Keratinocyte (primary cell): ENCODE data around the gene CDYL2. TPM values are rescaled to one million over a fixed set of nuclear protein-coding genes. Genes with fewer than 3 reads are reported as not detected.

Experiments used
- DNase-seq: peaks from one replicate; pipeline ENCODE4 v3.0.0-alpha.2; 2011; ENCODE audit warnings: low read depth, missing footprints, low spot score
- FAIRE-seq: peaks from 2 replicates; lab custom pipeline; 2011; peaks lifted over from hg19 to GRCh38; lab: Jason Lieb, UNC
- H2AFZ ChIP-seq: 2 replicates; pipeline ENCODE4 v1.6.0; 2012; ENCODE audit warnings: low read length, control low read depth, inconsistent platforms; ENCODE audit not compliant: control insufficient read depth
- H3K27ac ChIP-seq: 2 replicates; pipeline ENCODE4 v1.5.1; 2011; ENCODE audit warnings: low read length; ENCODE audit not compliant: control insufficient read depth, insufficient read depth
- H3K27me3 ChIP-seq: 3 replicates; pipeline ENCODE4 v1.6.0; 2011; ENCODE audit warnings: low read length; ENCODE audit not compliant: control insufficient read depth, insufficient read depth; ENCODE audit errors: extremely low read depth
- H3K36me3 ChIP-seq, 2 experiments: 2 replicates in 1 of 2; 3 replicates in 1 of 2; pipeline ENCODE4 v1.5.1; 2011; ENCODE audit warnings: low read length in 2 of 2, mild to moderate bottlenecking in 1 of 2; ENCODE audit not compliant: control insufficient read depth in 2 of 2, insufficient read depth in 2 of 2; ENCODE audit errors: extremely low read depth in 1 of 2
- H3K4me1 ChIP-seq: 3 replicates; pipeline ENCODE4 v1.5.1; 2011; ENCODE audit warnings: low read length; ENCODE audit not compliant: control insufficient read depth, insufficient read depth; ENCODE audit errors: extremely low read depth
- H3K4me2 ChIP-seq: 3 replicates; pipeline ENCODE4 v1.6.0; 2011; ENCODE audit warnings: low read depth, low read length; ENCODE audit not compliant: control insufficient read depth, insufficient read depth; ENCODE audit errors: extremely low read depth
- H3K4me3 ChIP-seq, 3 experiments: fragments of 200-600 bp in 1 of 3; sonication (generic) in 1 of 3; 2 replicates in 2 of 3; 3 replicates in 1 of 3; pipeline ENCODE4 v1.5.1; 2011 to 2016; ENCODE audit warnings: low read length in 3 of 3, mild to moderate bottlenecking in 3 of 3, control low read depth in 2 of 3, inconsistent platforms in 1 of 3, low read depth in 1 of 3, mixed read lengths in 1 of 3, mixed run types in 1 of 3, moderate library complexity in 1 of 3; ENCODE audit not compliant: control insufficient read depth in 2 of 3, insufficient read depth in 2 of 3; ENCODE audit errors: extremely low read depth in 1 of 3
- H3K79me2 ChIP-seq: 2 replicates; pipeline ENCODE4 v1.6.0; 2012; ENCODE audit warnings: low read length; ENCODE audit not compliant: control insufficient read depth, insufficient read depth
- H3K9ac ChIP-seq: 3 replicates; pipeline ENCODE4 v1.6.0; 2011; ENCODE audit warnings: low read length; ENCODE audit not compliant: control insufficient read depth, insufficient read depth; ENCODE audit errors: extremely low read depth
- H3K9me1 ChIP-seq: 3 replicates; pipeline ENCODE4 v1.6.0; 2011; ENCODE audit warnings: low read length; ENCODE audit not compliant: control insufficient read depth, insufficient read depth; ENCODE audit errors: extremely low read depth
- H3K9me3 ChIP-seq: 2 replicates; pipeline ENCODE4 v1.5.1; 2012; ENCODE audit warnings: low read depth, low read length; ENCODE audit not compliant: control insufficient read depth
- H4K20me1 ChIP-seq: 3 replicates; pipeline ENCODE4 v1.6.0; 2011; ENCODE audit warnings: low read length; ENCODE audit not compliant: control insufficient read depth, insufficient read depth; ENCODE audit errors: extremely low read depth
- CTCF ChIP-seq, 3 experiments: IDR thresholded peaks in 1 of 3; conservative IDR thresholded peaks in 1 of 3; optimal IDR thresholded peaks in 1 of 3; 2 replicates in 2 of 3; 3 replicates in 1 of 3; pipeline versions ENCODE3 to v1.5.1; 2011; ENCODE audit warnings: low read length in 3 of 3, mild to moderate bottlenecking in 3 of 3, moderate library complexity in 2 of 3, control low read depth in 1 of 3, inconsistent platforms in 1 of 3; ENCODE audit not compliant: insufficient read depth in 2 of 3; ENCODE audit errors: extremely low read depth in 1 of 3
- EZH2 ChIP-seq: IDR thresholded peaks from one replicate; pipeline ENCODE4 v1.6.1; 2012; ENCODE audit warnings: inconsistent platforms, mild to moderate bottlenecking, low read length, moderate library complexity
- dilution Hi-C: fragments of 300-500 bp; cut with MboI; formaldehyde crosslinking; loops from one replicate; pipeline ENCODE4 v1.7.0; 2020; ENCODE audit warnings: low sequenced_read_pairs; ENCODE audit not compliant: extremely low pct_ligation_motif_present
- polyA plus RNA-seq, 5 experiments: library from polyadenylated mRNA; depleted of rRNA in 3 of 5; stranded (reverse) in 3 of 5; stranded (forward) in 1 of 5; unstranded in 1 of 5; fragments of >200 nt; gene quantifications; 1 replicate in 1 of 5; 2 replicates in 3 of 5; 3 replicates in 1 of 5; pipeline versions ENCODE4 v1.2.1 to v1.2.3, GENCODE V29; 2011 to 2012; ENCODE audit warnings: missing spikeins in 2 of 5, low read depth in 1 of 5, low replicate concordance in 1 of 5

Gene CDYL2
- polyA plus RNA-seq, 1 donor (not counting 4 experiments of a cell fraction or from before 2014, with no cell fraction given): 2.0 TPM

GRCh38 chr16:80672379-80672778 lies 132.0 kb downstream of the CDYL2 start:
- dilution Hi-C loops: no loop called here
- Histone ChIP-seq H4K20me1 (no peaks in the 10 kb centered on the region), H3K9ac (no peak overlapping the region), H3K36me3 (no peaks in the 10 kb centered on the region), H3K27me3 (no peaks in the 10 kb centered on the region), H3K79me2 (no peaks in the 10 kb centered on the region), H3K4me3 (no peak overlapping the region), H3K9me3 (no peaks in the 10 kb centered on the region), H3K4me2 (no peak overlapping the region), H3K4me1 (no peaks in the 10 kb centered on the region), H3K9me1 (no peaks in the 10 kb centered on the region), H2AFZ (no peak overlapping the region), H3K27ac (no peak overlapping the region)
- FAIRE-seq (no peak), DNase-seq (no peak)
- TF ChIP-seq EZH2: no peak
- TF ChIP-seq CTCF (optimal IDR thresholded peaks at IDR 0.05 in 1 of 3, IDR thresholded peaks at IDR 0.05 in 1 of 3, conservative IDR thresholded peaks at IDR 0.05 in 1 of 3; ENCODE audit: extremely low read depth in 1 of 3, insufficient read depth in 2 of 3, low read length in 3 of 3): no peak

GRCh38 chr16:80671281-80671849 lies 133.0 kb downstream of the CDYL2 start:
- no peak for TF ChIP-seq EZH2
- no peak for TF ChIP-seq CTCF (optimal IDR thresholded peaks at IDR 0.05 in 1 of 3, IDR thresholded peaks at IDR 0.05 in 1 of 3, conservative IDR thresholded peaks at IDR 0.05 in 1 of 3; ENCODE audit: extremely low read depth in 1 of 3, insufficient read depth in 2 of 3, low read length in 3 of 3)
- H3K79me2 ChIP-seq: no peaks in the 10 kb centered on the region
- H2AFZ ChIP-seq: no peak overlapping the region
- dilution Hi-C loops: no loop called here
- no peaks in the 10 kb centered on the region for H3K36me3 ChIP-seq
- H3K4me1 ChIP-seq: no peaks in the 10 kb centered on the region
- DNase-seq: no peak
- no peaks in the 10 kb centered on the region for H3K27me3 ChIP-seq
- no peaks in the 10 kb centered on the region for H3K9me1 ChIP-seq
- H3K4me3 ChIP-seq: no peak overlapping the region
- H3K4me2 ChIP-seq: no peak overlapping the region
- no peak overlapping the region for H3K27ac ChIP-seq
- H3K9me3 ChIP-seq: no peaks in the 10 kb centered on the region
- no peak for FAIRE-seq
- no peak overlapping the region for H3K9ac ChIP-seq
- no peaks in the 10 kb centered on the region for H4K20me1 ChIP-seq
